GM12891 (cell line): Measurements from ENCODE around the gene AGPS.

Experiments
- POLR2A ChIP-seq: IDR thresholded peaks from 2 replicates; pipeline ENCODE4 v1.6.1; 2011; ENCODE audit warnings: low read depth, low read length, control low read depth
- POU2F2 ChIP-seq: IDR thresholded peaks from 2 replicates; pipeline ENCODE4 v1.6.1; 2011; ENCODE audit warnings: low read depth, mild to moderate bottlenecking, control low read depth, low read length, moderate library complexity
- TAF1 ChIP-seq: IDR thresholded peaks from 2 replicates; pipeline ENCODE4 v1.6.1; 2011; ENCODE audit warnings: low read depth, low read length, control low read depth

GRCh38 chr2:177464549-177464948 lies 72.0 kb downstream of the AGPS start:
- no peak for TF ChIP-seq POLR2A
- TF ChIP-seq TAF1 = no peak
- TF ChIP-seq POU2F2 = no peak
